EH (cell line): ENCODE measurements around the gene PSAP.
A peak's percentile ranks its signal among the peaks of the same experiment; 100 is the strongest.

Experiments used
- DNase-seq: peaks from one replicate; pipeline ENCODE4 v3.0.0-alpha.2; 2015; ENCODE audit warnings: low read depth

The PSAP gene

DNA sequence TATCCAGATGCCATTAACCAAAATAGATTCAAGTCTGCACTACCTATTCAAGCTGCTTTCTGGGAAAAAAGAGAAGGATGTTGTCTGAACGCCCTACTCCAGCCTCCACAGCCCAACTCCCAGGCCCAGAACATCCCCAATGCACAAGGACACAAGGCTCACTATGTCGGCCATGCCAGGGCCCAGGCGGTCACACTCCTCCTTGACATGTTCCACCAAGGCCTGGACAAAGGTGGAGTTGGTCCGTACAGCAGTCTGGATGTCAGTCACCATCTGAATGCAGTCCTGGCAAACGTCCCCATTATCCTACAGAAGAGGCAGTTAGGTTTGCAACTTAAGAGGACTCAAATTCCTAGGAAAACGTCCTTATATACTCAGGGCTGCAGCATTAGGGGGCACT is 23.2 kb downstream of the PSAP start:
- no peak for DNase-seq

DNA sequence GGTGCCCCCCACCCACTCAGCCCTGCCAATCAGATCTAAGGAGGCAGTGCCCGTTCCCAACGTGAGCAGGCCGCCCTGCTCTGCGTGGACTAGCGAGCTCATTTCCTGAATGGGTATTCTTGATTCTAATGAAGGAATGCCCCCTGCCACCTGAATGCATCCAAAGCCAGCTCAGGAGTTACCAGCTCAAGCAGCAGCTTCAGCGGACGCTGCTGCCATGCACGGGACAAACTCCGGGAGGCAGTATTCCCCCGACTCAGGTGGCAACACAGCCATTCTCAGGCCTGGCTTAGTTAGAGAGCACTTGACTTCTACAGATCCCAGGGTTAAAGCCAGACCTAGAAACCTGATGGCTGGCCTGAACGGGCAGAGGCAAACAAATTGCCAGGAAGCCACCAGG is 25.8 kb downstream of the PSAP start:
- DNase-seq = no peak

DNA sequence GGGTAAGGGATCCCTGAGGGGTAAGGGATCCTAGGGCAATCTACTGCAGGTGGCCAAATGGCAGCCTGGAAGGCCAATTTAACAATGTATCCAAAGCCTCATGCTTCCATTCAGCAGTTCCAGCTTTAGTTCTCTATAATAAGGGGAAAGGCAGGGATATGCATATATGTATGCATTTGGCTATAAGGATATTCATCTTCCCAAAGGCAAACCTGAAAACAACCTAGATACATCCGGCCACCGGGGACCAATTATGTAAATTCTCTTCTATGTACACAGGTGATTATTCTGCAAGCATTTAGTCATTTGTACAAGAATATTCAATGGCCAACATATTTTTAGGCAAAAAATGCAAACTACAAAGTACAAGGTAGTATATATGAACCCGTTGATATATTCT is 26.7 kb downstream of the PSAP start:
- no peak for DNase-seq

DNA sequence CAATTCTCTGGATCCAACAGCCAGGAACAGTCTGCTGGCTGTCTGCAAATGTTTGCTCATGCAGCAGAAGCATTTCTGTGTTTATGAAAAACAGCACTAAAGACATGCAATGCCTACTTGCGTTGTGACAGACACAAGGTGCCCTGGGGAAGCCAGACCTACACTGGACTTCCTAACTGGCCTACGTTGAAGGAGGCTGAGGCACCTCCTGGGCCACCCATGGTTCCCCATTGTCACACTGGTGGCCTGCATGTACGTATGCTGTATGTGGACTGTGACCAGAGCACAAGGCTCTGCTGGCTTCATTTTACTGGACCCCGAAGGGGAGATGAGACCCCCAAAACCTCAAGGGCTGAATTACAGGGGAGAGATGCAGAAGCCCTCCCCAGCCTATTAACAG is 27.7 kb downstream of the PSAP start:
- DNase-seq = no peak

DNA sequence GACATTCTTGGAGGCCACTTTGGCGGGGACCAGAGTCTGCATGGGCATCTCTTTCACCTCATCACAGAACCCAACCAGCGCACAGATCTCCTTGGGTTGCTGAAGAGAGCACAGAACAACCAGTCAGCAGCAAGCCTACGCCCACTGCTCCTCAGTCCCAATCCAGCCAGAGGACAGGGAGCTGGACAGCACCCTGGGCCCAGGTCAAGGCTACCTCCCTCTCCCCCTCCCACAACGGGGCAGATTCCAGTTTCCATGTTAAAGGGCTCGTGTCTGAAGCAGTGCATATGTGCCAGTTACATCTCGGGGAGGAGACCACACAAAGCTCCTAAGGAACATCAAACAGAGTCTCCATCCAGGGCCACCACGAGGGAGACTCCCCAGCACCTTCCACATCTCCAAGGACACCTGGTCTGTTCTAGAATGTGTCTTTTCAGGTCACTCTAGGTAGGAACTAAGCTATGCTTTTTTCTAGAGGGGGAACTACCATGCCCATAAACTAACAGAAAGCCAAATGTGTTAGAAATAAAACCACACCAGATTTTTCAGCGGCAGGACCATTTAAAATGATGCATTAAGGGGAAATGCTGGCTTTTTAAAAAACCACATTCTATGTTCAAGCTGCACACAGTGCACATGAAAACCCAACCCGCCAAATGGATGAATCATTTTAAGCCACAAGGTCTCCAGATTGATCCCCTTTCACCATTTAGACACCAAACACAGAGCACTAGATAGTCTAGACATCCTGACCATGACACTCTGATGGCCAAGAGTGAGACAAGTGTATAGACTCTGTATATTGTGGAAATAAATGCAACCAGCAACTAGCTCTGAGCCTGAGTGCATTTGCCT is 28.9 kb downstream of the PSAP start:
- peak; percentile 55 for DNase-seq

DNA sequence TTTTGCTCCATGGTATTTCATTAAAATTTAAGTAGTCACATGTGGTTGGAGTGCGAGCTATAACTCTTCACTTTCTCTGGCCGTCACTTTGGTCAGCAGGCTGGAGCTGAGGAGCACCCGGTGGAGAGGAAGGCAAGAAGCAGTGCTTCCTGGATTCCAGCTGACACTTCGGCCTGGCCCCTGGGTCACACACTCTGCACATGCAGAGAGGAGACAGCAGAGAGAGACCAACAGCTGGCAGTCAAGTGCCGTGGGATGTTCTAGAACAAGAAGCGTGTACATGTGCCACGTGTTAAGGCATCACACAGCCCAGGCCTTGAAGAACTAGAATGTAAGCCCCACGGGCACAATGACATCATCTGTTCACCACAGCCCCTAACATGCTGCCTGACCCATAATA is 30.1 kb downstream of the PSAP start:
- DNase-seq = no peak

DNA sequence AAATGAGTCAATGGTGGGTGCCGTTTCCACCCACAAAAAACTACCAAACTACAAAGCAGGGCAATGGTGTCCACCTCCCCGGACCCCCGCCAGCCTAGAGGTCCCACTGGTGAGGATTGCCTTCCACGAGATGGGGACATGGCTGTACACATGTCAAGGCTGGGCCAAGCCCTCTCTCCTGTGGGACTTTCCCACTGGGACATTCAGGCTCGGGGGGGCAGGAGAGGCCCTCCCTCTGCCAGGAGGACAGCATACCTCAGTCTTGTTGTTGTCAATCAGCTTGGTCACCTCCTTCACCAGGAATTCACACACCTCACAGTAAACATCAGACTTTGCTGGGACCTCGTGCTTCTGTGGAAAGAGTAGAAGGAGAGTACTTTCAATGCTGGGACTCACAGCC is 31.1 kb downstream of the PSAP start:
- DNase-seq = no peak

DNA sequence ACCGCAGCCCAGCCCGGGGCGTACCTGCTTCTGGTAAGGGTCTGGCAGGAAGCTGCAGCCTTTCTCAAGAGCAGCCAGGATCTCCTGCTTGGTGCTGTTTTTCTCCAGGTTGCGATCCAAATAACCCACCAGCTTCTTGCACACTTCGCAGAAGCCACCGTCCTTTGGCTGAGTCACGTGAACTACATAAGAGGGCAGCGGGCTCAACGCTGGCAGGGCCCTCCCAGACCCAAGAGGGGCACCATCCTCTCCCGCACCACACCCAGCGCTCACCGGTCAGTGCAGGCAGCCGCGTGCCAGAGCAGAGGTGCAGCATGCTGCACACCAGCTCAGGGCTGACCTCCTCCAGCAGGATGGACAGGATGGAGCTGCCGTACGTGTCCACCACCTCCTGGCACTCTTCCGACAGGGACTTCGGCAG is 31.6 kb downstream of the PSAP start:
- no peak for DNase-seq

DNA sequence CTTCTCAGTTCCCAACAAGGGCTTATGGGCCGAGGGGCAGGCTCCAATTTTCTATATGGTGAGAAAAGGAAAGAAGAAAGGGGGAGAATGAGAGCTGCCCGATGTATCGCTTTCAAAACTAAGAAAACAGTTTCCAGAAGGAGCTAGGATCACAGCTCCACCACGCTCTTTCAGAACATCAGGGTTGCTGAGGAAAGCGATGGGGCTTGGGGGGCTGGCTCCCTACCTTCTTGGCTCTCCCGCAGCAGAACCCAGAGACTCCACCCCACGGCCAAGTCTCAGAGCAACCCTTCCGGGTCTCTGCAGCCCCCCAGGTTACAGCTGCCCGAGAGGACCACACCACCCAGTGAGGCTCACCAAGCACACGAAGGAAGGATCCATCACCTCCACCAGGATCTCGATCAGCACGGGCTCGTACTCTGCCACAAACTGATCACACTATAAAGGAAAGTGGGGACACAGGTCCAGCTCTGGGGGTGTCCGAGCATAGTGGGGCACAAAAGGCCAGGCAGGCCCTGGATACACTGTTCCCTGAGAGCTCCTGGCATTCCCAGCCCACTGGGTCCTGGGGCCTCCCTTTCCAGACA is 32.3 kb downstream of the PSAP start:
- no peak for DNase-seq

DNA sequence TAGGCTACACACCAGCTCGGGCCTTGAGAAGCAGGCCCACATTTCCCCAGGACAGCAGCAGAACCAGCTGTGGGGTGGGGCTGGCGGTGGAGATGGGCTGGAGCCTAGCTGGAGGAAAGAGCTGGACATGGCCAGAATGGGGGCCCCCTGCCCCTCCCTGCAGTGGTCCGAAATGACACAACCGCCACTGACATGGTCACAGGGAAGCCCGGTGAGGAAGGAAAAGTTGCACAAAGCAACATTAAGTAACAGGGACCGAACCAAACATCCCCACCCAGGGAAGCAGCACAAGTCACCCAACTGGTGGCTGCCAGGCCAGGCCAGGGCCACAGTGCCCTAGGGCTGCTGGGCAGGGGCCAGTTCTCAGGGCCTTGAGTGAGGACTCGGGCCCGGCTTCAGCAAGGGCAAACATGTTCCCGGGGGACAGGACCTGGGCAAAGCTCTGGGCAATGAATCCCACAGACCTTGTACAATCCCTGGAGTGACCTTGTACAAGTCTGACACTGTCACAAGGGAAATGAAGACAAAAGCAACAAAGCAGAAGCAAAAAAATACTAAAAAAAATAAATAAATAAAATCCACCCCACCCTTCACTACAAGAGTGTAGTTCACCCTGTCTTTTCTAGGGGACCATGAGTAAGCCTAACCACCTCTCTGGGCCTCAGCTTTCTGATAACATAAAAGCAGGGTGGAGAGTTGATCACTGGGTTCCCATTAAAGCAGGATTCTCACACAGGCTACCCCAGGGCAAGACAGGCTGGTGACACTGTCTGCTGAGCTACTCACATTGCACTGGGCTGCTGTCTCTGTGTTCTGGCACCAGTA is 33.0 kb downstream of the PSAP start:
- DNase-seq = no peak

DNA sequence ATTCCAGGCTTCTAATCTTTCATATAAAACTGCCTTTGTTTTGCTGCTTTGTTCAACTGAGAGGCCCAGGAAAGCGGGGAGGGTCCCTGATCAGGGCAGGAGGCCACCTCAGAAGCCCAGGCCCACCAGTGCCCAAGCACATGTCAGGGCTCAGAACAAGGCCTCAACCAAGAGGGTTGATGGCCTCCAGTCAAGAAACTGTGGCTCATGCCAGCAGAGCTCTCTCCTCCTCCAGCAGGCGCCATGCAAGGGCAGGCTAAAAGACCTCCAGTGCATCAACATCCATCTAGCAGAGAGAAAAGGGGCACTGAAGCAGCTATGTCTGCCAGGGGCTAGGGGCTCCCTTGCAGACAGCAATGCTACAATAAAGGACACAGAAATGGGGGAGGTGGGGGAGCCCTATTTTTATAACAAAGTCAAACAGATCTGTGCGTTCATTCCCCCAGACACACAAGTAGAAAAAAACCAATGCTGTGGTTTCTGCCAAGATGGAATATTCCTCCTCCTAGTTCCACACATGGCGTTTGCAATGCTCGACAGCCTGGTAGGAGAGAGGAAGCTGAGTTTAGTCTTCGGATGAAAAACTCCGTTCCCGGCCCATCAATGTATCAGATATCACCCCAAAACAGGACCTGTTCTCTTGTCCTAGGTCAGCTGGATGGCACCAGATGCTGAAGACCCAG is 34.0 kb downstream of the PSAP start:
- no peak for DNase-seq

DNA sequence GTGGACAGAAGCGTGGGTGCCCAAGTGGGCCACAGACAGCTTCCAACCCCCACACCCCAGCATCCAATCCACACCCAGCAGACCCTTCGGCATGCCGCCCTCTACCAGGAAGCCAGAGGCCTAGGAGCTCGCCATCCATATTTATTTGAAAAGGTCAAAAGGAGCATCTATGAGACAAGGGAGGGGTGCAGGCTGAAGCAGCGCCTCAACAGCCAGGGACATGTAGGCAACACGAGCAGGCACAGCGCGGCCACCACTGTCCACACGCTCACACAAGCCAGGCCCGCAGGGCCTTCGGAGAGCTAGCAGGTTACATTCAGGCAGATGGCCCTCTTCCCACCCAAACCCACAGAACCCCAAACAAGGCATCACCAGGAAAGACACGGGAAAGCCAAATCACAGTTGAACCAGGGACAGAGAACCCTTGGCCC is 34.6 kb downstream of the PSAP start:
- no peak for DNase-seq

DNA sequence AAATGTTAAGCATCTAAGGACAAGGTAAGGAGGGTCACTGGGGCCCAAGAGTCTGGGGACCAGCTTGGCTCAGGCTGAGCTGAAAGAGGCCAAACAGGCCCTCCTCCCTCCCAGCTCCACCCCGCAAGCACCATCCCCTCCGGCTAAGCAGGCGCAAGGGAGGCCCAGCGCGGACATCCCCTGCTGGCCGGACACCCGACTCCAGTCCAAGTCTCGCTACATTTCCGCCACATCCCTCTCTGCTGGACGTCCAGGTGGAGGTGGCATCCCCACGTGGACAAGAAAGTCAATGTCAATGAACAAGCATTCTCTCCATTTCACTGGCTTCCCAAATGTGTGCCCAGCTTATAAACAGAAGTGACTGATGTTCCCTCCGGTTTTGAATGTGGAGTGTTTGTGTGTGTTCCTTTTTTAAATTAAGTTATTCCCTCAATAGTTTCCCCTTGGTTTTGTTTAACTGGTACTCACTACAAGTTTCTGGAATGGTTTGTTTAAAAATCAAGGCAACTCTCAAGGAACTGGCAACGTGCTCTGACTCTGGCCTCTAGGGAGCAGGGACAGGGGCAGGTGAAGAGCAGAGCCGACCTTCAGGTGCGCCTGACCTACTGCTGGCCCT is 35.4 kb downstream of the PSAP start:
- no peak for DNase-seq

DNA sequence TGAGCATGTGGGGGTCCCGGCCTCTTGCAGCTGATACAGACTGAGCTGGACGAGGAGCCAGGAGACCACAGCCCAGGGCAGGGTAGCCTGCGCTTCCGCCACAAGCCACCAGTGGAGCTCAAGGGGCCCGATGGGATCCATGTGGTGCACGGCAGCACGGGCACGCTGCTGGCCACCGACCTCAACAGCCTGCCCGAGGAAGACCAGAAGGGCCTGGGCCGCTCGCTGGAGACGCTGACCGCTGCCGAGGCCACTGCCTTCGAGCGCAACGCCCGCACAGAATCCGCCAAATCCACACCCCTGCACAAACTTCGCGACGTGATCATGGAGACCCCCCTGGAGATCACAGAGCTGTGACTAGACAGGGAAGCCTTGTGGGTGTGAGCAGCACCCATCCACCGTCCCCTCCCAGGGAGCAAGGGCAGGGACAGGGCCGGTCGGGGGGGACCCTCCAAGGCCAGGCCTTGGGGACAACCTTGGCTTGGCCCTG is 36.1 kb downstream of the PSAP start:
- no peak for DNase-seq

DNA sequence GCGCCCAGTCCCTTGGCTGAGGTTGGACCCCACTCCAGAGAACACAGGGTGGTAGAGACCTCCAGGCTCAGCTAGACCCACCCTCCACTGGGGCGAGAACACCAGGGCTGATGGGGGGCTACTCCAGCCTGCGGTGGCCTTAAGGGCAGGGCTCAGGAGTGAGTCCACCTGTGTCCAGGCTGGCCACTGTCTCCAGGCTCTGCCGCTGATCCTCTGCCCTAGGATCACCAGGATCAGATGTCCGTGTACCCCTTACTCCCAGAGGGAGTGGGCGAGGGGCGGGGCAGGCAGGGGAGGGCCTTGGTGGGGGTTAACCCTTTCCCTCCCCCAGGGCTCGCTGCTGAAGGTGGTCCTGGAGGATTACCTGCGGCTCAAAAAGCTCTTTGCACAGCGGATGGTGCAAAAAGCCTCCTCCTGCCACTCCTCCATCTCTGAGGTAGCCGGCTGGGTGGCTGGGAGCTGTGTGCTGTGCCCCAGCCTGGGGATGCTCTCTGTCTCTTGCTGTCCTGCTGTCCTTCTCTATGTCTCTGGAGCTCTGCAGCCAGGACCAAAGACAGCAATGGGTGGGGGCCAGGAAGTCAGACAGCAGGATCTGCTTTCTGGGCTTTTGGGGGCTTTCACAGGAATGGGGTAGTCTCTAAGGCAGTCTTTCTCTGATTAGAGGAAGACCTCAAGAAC is 38.0 kb downstream of the PSAP start:
- DNase-seq = no peak

DNA sequence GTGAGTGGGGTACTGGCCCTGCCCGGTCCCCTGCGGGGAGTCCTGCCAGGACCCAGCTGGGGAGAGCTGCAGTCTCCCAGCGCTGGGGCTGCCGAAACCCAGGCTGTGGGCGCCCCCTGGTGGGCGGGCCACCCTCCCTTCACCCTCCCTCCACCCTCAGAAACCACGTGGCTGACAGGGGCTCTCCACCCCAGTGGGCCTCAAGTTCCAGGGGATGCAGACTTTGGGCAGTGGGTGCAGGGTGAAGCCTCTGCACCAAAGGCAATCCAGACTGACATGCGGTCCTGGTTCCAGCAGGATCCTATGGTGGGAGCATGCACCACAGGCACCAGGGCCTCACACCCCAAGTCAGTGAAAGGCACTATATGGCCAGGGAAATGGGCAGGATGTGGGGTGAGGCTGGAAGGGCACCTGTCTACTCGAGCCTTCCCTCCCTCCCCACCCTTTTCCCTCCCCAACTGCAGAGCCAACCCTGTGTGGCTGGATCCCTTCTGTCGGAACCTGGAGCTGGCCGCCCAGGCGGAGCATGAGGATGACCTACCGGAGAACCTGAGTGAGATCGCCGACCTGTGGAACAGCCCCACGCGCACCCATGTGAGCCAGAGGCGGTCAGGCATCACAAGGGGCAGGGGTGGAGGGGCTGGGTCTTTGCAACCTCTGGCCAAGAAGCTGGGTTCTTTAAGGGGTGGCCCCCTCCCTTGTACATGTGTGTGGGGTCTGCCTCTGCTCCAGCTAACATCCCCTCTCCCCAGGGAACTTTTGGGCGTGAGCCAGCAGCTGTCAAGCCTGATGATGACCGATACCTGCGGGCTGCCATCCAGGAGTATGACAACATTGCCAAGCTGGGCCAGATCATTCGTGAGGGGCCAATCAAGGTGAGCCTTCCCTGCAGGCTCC is 38.8 kb downstream of the PSAP start:
- peak; percentile 61 for DNase-seq

DNA sequence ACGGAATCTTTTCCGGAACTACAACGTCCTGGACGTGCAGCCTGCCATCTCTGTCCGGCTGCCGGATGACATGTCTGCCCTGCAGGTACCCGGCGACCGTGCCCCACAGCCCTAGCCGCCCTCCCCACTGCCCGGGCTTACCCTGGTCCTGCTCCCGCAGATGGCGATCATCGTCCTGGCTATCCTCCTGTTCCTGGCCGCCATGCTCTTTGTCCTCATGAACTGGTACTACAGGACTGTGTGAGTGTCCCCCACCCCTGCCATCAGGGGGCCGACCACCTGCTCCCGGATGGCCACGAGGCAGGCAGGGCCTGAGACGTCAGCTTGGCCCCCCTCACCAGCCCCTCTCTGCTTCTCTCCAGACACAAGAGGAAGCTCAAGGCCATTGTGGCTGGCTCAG is 39.7 kb downstream of the PSAP start:
- DNase-seq = no peak

DNA sequence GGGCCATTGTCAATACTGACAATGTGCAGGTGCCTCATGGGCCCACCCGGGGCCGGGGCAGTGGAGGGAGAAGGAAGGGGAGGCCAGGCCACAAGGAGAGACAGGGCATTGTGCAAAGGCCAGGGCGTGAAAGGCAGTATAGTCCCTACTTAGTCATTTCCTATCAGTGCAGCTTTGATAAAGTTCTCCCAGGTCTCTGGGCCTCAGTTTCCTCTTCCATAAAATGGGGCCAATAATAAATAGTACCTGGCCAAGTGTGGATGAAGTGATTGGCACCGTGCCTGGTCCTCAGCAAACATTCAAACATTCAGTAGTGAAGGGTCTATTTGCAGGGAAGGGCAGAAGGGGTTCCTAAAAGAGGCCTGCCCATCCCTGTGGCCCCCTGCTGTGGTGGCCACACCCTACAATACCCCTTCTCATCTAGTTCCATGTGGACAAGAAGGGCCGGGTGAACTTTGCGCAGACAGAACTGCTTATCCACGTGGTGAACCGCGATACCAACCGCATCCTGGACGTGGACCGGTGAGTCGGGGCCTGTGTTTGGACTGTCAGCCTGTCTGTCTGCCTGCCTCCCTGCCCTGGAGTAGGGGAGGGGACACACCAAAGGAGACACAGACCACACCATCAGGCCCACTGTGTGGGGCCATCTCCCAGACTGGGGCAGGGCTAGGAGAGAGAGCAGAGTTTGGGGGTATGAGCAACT is 40.9 kb downstream of the PSAP start:
- no peak for DNase-seq

DNA sequence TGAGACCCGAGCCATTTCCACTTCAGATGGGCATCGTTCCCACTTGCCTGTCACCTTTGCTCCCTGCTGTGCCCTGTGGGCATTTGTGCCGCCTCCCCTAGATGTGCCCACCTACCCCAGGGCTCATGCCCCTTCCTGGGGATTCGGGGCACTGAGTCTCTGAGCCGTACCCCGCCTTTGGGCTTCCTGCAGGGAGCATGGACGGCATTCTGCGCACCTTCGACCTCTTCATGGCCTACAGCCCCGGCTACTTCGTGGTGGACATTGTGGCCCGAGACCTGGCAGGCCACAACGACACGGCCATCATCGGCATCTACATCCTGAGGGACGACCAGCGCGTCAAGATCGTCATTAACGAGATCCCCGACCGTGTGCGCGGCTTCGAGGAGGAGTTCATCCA is 41.4 kb downstream of the PSAP start:
- DNase-seq = no peak
